ENCODE data around the gene CALM1. TPM values are rescaled to one million over a fixed set of nuclear protein-coding genes. Genes with fewer than 3 reads are reported as not detected.
A peak's percentile ranks its signal among the peaks of the same experiment; 100 is the strongest.

Gene CALM1
- total and polyA plus RNA-seq, 2 donors (not counting 3 experiments of a cell fraction or from before 2014, with no cell fraction given), result 476 to 731 TPM

DNA sequence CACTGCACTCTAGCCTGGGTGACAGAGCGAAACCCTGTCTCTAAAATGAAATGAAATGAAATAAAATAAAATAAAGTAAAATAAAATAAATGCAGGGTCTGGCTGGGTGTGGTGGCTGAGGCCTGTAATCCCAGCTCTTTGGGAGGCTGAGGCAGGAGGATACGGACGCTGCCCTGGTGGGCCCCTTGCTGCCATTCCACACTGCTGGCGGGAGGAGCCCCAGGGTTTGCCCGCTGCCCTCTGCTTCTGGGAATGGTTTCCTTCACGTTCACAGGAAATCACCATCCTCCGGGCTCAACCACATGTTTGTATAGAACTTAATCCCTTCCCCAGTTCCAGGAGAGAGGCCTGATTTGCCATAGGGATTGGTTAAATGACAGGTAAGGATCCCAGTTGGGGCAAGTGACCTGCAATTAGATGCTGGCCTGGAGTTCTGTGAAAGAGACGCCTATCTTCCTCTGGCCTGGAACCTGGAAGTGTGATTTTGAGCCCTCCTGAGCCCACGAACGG is 29.3 kb downstream of the CALM1 start:
- no peaks in the 10 kb centered on the region for H3K9me3 ChIP-seq (replicated peaks; ENCODE audit: control insufficient read depth, insufficient read depth, low read length)
- dilution Hi-C loops (cut with MboI; ENCODE audit: extremely low pct_ligation_motif_present, low sequenced_read_pairs) (no loop called here), intact Hi-C loops (cut with micrococcal nuclease) (no loop called here)
- no peak overlapping the region for H3K9ac ChIP-seq (replicated peaks; ENCODE audit: extremely low read depth, insufficient read depth, low read length)
- H3K9me1 ChIP-seq (replicated peaks; ENCODE audit: control insufficient read depth, extremely low read depth, insufficient read depth, low read length), result no peaks in the 10 kb centered on the region
- peaks cover 21% of the 10 kb centered on the region for H3K4me1 ChIP-seq (ENCODE audit: control insufficient read depth, extremely low read depth, insufficient read depth, low read length)
- ChIA-PET CTCF (interaction anchor here (1.4 kb wide), 2 partner anchors 10 to 26 kb away, joined by 5 to 11 read pairs; no protein-coding TSS in a partner anchor), POLR2A (no interaction called here)
- H3K79me2 ChIP-seq (ENCODE audit: control insufficient read depth, insufficient read depth, low read length), result no peaks in the 10 kb centered on the region
- H4K20me1 ChIP-seq (replicated peaks; ENCODE audit: control insufficient read depth, extremely low read depth, insufficient read depth, low read length), result no peaks in the 10 kb centered on the region
- no peaks in the 10 kb centered on the region for H3K36me3 ChIP-seq (ENCODE audit: control insufficient read depth in 2 of 2, extremely low read depth in 1 of 2, insufficient read depth in 2 of 2, low read length in 2 of 2)
- DNase-seq (ENCODE audit: low read depth, low spot score) (no peak), FAIRE-seq (peak; percentile 46)
- H2AFZ ChIP-seq (ENCODE audit: low read depth, low read length), result no peak overlapping the region
- H3K27me3 ChIP-seq (ENCODE audit: control insufficient read depth in 2 of 2, insufficient read depth in 2 of 2, low read length in 2 of 2), result no peaks in the 10 kb centered on the region
- TF ChIP-seq FOS (IDR thresholded peaks at IDR 0.05; ENCODE audit: borderline replicate concordance, insufficient read depth, low read length) (no peak), POLR2AphosphoS5 (IDR thresholded peaks at IDR 0.05; ENCODE audit: insufficient read depth, low read depth, low read length) (no peak), MYC (IDR thresholded peaks at IDR 0.05; ENCODE audit: low read depth, low read length) (no peak), GATA2 (IDR thresholded peaks at IDR 0.05; ENCODE audit: insufficient read depth, insufficient read length, low read depth, low read length) (no peak), POLR2A (IDR thresholded peaks at IDR 0.05; ENCODE audit: low read depth, low read length) (no peak), JUN (IDR thresholded peaks at IDR 0.05; ENCODE audit: borderline replicate concordance, insufficient read depth, insufficient read length, low read depth) (no peak), EZH2 (IDR thresholded peaks at IDR 0.05; ENCODE audit: borderline replicate concordance, low read depth, low read length, severe bottlenecking) (no peak)
- TF ChIP-seq, protein P1, sequence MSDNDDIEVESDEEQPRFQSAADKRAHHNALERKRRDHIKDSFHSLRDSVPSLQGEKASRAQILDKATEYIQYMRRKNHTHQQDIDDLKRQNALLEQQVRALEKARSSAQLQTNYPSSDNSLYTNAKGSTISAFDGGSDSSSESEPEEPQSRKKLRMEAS (IDR thresholded peaks at IDR 0.05; ENCODE audit: insufficient read depth, insufficient read length), result no peak
- TF ChIP-seq, protein P2, sequence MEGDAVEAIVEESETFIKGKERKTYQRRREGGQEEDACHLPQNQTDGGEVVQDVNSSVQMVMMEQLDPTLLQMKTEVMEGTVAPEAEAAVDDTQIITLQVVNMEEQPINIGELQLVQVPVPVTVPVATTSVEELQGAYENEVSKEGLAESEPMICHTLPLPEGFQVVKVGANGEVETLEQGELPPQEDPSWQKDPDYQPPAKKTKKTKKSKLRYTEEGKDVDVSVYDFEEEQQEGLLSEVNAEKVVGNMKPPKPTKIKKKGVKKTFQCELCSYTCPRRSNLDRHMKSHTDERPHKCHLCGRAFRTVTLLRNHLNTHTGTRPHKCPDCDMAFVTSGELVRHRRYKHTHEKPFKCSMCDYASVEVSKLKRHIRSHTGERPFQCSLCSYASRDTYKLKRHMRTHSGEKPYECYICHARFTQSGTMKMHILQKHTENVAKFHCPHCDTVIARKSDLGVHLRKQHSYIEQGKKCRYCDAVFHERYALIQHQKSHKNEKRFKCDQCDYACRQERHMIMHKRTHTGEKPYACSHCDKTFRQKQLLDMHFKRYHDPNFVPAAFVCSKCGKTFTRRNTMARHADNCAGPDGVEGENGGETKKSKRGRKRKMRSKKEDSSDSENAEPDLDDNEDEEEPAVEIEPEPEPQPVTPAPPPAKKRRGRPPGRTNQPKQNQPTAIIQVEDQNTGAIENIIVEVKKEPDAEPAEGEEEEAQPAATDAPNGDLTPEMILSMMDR (IDR thresholded peaks at IDR 0.05; ENCODE audit: extremely low read depth in 1 of 2, insufficient read depth in 1 of 2, low read depth in 1 of 2, low read length in 2 of 2), result no peak
- no TSS peak for BruUV-seq (replicated peaks)
- no peak overlapping the region for H3K27ac ChIP-seq (ENCODE audit: insufficient read depth, low read depth, low read length)
- H3K4me3 ChIP-seq (replicated peaks in 1 of 3; ENCODE audit: insufficient read depth in 1 of 3, low read depth in 1 of 3, low read length in 3 of 3), result no peak overlapping the region
- H3K4me2 ChIP-seq (ENCODE audit: insufficient read depth, low read length), result no peak overlapping the region
